ENCODE measurements around the gene SEPTIN7.

DNA sequence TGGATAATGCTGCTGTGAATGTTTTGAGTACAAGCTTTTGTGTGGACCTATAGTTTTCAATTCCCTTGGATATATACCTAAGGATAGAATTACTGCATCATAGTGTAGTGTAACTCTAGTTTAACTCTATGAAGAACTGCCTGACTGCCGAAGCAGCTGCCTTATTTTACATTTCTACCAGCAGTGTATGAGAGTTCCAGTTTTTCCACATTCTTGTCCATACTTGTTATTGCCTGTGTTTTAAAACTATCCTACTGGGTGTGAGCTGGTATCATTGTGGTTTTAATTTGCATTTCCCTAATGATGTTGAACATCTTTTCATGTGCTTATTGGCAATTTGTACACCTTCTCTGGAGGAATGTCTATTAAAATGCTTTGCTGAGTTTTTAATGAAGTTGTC is 15.7 kb downstream of the SEPTIN7 start:
- TF ChIP-seq, protein P1, sequence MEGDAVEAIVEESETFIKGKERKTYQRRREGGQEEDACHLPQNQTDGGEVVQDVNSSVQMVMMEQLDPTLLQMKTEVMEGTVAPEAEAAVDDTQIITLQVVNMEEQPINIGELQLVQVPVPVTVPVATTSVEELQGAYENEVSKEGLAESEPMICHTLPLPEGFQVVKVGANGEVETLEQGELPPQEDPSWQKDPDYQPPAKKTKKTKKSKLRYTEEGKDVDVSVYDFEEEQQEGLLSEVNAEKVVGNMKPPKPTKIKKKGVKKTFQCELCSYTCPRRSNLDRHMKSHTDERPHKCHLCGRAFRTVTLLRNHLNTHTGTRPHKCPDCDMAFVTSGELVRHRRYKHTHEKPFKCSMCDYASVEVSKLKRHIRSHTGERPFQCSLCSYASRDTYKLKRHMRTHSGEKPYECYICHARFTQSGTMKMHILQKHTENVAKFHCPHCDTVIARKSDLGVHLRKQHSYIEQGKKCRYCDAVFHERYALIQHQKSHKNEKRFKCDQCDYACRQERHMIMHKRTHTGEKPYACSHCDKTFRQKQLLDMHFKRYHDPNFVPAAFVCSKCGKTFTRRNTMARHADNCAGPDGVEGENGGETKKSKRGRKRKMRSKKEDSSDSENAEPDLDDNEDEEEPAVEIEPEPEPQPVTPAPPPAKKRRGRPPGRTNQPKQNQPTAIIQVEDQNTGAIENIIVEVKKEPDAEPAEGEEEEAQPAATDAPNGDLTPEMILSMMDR (optimal IDR thresholded peaks at IDR 0.05 in 1 of 3, IDR thresholded peaks at IDR 0.05 in 1 of 3, conservative IDR thresholded peaks at IDR 0.05 in 1 of 3; ENCODE audit: extremely low read depth in 1 of 3, insufficient read depth in 2 of 3, low read length in 3 of 3), result no peak
- TF ChIP-seq EZH2 (IDR thresholded peaks at IDR 0.05; ENCODE audit: low read length), result no peak

All from keratinocyte (primary cell).